Fibroblast of lung (primary cell): ENCODE results near the gene ZNF138.

Source experiments
- CTCF ChIP-seq, 2 donors: IDR thresholded peaks in 1 of 2; conservative IDR thresholded peaks in 1 of 2; 1 replicate in 1 of 2; 2 replicates in 1 of 2; pipeline ENCODE4 v1.5.1; 2011 to 2012; ENCODE audit warnings: low read length in 2 of 2, control low read depth in 1 of 2, inconsistent platforms in 1 of 2, low read depth in 1 of 2, mild to moderate bottlenecking in 1 of 2
- EZH2 ChIP-seq: IDR thresholded peaks from 2 replicates; pipeline ENCODE4 v1.5.1; 2012; ENCODE audit warnings: low read length, control low read depth, mild to moderate bottlenecking; ENCODE audit errors: missing control alignments

- no peak for TF ChIP-seq CTCF (conservative IDR thresholded peaks at IDR 0.05 in 1 of 2, IDR thresholded peaks at IDR 0.05 in 1 of 2; ENCODE audit: low read depth in 1 of 2, low read length in 2 of 2)
- no peak for TF ChIP-seq EZH2
These were observed 80.5 kb downstream of the ZNF138 start for GRCh38 chr7:64874562-64875250.
